ENCODE measurements around the gene KICS2. TPM values are rescaled to one million over a fixed set of nuclear protein-coding genes. Genes with fewer than 3 reads are reported as not detected.
"Not testable (repeated sequence)": the region's sequence is repeated elsewhere in the genome, so short reads cannot be mapped to it uniquely, and the experiment has no call there.

Gene KICS2
- total RNA-seq, 1 experiment from 2014 or later: 9.4 TPM

DNA sequence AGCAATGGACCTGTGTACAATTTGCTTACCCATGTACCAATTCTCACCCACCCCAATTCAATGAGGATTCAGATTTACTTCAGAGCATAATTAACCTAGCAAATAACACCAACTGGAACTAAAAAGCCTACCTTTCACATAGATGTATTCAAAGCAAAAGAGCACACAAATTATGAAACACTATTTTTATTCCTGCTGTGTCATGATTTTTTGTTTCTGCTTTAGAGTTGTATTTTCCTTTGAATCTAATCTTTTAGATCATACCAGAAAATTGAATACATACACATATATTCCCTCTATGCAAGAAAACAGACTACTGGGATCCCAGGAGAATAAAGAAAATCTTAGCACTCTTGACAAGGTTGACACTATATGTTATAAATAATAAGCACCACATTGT lies 5.9 kb downstream of the KICS2 start:
- DNase-seq (ENCODE audit: low read depth): no peak

DNA sequence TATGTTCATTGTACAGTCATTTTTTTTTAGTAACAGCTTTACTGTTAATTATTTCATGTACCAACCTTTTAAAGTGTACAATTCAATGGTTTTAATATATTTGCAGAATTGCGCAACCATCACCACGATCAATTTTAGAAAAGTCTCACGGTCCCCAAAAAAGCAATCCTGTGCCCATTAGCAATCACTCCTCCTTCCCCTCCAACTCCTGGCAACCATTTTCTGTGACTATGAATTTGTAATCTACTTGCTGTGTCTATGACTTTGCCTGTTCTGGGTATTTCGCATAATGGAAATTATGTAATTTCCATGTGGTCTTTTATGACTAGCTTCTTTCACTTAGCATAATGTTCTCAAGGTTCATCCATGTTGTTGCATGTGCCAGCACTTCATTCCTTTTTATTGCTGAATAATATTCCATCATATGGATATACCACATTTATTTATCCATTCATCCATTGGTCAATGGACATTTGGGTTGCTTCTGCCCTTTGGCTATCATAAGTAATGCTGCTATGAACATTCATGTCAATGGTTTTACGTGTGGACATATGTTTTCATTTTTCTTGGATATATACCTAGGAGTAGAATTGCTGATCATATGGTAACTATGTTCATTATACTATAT lies 9.9 kb downstream of the KICS2 start:
- DNase-seq (ENCODE audit: low read depth): no peak

DNA sequence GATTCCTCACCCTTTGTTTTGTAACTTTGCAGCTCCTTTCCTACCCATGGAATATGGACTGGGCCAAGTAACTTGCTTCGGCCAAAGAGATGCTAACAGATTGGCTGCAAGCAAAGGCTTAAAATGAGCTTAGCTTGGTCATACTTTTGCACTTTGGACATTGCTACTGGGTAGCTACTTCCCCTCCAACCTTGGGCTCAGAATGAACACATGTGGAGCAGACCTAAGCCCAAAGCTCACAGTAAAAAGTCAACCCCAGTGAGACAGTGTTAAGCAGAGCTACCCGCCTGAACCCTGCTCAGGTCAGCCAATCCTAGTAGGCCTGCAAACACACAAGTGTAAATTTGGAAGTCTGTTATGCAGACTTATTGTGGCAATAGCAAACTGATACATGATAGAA lies 14.6 kb downstream of the KICS2 start:
- DNase-seq (ENCODE audit: low read depth): no peak

DNA sequence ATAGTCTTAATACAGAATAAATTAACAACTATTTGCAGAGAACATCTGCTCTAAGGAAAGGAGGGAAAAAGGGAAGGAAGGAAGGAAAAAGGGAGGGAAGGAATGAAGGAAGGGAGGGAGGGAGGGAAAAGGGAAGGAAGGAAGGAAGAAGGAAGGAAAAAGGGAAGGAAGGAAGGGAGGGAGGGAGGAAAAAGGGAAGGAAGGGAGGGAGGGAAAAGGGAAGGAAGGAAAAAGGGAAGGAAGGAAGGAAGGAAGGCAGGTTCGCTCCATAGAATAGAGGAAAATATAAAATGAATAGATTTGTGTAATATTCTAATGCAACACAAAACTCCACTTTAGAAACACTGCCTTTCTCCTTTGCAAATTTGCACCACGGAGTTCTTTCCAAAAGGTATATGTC lies 16.6 kb downstream of the KICS2 start:
- no peak for DNase-seq (ENCODE audit: low read depth)

DNA sequence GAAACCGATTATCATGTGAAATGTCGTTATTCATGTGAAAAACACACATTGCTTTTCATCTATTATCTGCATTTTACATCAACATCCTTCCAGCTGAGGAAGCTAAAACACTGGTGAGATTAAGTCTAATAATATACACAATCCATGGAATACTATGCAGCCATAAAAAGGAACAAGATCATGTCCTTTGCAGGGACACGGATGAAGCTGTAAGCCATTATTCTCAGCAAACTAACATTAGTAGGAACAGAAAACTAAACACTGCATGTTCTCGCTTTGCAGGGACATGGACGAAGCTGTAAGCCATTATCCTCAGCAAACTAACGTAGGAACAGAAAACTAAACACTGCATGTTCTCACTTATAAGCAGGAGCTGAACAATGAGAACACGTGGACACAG lies 18.3 kb downstream of the KICS2 start:
- no peak for DNase-seq (ENCODE audit: low read depth)

DNA sequence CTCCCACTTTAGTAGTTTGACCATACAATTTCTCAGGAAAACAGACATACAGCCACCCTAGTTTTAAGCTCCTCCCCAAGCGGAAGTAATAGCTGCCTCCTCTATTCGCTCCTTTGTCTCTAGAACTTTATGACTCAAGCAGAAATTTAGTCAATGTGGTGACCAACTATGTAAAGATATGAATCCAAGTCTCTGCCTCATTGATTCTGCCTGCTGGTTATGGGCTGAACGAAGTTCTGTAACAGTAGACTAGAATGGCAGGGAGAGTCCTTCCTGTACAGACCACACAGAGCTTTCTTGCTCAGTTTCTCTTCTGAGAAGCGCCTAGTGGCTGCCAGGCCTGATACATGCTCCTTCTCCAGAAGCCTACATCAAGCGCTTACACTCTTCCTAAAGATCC lies 19.1 kb downstream of the KICS2 start:
- DNase-seq (ENCODE audit: low read depth): no peak

DNA sequence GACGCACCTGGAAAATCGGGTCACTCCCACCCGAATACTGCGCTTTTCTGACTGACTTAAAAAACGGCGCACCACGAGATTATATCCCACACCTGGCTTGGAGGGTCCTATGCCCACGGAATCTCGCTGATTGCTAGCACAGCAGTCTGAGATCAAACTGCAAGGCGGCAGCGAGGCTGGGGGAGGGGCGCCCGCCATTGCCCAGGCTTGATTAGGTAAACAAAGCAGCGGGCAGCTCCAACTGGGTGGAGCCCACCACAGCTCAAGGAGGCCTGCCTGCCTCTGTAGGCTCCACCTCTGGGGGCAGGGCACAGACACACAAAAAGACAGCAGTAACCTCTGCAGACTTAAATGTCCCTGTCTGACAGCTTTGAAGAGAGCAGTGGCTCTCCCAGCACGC lies 26.3 kb downstream of the KICS2 start:
- DNase-seq (ENCODE audit: low read depth): not testable (repeated sequence)

DNA sequence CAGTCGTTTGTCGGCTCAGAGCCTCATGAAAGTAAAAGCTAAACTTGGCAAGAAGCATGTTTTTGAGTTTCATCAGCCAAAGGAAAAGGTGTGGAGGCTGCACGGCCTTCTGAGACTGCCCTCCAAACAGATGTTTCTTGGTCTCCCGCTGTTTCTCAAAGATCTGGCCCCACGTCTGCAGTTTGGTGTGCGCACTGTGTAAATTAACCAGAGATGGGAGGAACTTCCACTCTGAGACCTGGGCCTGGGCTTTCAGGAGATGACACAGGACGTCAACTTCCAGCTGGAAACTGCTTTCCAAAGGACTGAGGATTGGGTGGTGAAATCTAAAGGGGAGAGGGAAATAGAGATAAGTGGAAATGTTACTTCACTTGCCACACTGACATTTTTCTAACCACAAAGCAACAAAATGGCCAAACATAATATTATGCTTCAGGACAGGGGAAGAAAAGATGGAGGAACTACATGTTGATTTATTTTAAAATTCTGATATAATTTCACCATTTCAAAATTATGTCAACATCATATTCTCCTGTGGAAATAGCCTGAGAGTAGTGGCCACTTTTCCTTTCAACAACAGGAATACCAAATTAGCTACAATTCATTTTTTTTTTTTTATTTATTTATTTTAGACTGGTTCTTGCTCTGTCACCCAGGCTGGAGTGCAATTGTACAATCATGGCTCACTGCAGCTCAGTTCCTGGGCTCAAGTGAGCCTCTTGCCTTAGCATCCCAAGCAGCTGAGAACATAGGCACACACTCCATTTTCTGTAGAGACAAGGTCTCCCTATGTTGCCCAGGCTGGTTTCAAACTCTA lies 27.6 kb downstream of the KICS2 start:
- no peak for DNase-seq (ENCODE audit: low read depth)

DNA sequence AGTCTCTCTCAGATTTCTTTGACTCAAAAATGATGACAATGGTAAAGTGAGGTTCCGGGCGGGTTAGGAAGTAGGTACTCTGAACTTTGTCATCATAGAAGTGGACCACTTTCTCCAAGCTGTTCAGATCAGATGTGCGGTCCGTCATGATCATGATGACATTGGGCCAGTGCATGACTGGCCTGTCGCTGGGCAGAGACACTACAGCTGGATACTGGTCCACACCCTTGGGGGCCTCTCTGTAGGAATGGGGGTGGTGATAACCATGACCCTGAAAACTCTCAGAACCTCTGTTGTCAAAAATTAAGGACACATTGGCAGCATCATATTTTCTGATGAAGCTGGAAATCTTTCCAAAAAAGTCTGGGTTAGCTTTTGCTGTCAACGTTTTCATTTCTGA lies 28.2 kb downstream of the KICS2 start:
- no peak for DNase-seq (ENCODE audit: low read depth)

DNA sequence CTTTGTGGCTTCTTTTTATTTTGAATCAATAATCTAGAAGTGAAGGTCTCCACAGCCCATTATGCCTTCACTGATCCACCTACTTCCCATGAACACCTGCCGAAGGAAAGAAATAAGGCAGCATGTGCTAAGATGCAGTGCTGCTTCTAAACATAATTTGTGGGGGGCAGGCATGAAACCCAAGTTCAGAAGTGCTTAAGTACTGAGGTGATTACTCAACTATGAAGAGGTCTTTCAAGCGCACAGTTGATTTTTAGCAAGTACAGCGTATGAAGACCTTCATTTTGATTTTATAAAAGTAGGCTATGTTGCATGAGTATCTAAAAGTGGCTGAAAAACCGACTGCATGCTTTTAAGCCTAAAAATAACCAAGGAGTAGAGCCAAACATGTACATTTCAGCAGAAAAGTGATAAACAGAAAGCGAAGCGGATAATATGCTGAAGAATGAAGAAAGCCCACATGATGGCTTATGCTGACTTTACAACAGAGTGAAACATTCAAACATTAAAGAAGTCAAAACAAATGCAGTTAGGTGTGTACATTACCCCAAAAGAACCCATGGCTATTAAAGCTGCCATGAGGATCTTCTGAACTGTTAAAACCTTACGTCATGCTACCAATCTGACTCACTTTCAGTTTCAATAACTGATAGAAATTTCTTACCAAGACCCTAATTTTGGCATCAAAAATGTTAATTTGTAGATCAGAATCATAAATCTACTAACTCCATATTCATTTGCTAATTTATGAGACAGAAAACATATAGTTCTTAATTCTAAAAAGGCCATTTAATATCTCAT lies 29.3 kb downstream of the KICS2 start:
- DNase-seq (ENCODE audit: low read depth): no peak

DNA sequence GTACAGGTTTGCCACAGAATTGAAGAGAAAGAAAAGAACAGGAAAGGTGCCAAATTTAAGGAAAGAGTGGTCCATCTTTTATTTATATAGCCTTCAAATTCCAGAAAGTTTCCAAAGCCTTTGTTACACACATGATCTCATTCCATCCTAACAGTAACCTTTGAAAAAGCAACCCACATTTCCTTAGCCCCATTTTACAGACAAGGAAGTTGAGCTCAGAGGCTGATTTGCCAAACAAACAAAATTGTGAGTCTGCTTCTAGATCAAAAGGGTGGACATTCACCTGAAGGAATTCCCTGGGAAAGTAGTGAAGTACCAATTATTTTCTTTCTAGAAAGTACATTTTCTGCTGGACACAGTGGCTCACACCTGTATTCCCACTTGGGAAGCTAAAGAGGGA lies 32.0 kb downstream of the KICS2 start:
- DNase-seq (ENCODE audit: low read depth): no peak

DNA sequence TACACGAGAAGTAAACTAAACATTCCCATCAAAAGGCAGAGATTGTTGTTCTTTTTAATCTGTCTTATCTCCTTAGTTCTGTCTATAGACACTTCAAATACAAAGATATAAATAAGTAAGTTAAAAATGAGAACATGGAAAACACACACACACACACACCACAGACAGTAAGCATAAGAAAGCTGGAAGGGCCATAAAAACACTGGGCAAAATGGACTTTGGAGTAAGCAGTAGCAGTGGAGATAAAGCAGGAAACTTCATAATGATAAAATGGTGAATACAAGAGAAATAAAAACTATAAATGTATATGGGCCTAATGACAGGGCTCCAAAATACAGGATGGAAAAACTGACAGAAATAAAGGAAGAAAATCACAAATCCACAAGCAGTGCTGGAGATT lies 32.6 kb downstream of the KICS2 start:
- DNase-seq (ENCODE audit: low read depth): no peak

DNA sequence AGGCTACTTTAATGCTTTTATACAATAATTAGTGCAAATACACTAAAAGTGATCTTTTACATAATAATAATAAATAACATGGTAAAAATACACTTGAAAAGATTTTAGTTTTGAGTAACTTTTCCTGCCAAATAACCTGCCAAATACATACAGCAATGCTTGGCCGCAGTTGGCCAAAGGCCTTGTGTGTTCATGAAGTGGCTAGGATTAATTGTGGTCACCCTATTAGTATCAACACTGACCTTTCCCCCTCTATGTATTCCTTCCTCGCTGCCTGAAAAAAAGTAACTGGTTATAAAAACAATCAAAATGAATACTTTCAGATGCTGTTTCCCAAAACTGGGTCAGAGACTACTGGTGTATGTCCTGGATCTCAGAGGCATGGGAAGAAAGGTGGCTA lies 34.3 kb downstream of the KICS2 start:
- no peak for DNase-seq (ENCODE audit: low read depth)

DNA sequence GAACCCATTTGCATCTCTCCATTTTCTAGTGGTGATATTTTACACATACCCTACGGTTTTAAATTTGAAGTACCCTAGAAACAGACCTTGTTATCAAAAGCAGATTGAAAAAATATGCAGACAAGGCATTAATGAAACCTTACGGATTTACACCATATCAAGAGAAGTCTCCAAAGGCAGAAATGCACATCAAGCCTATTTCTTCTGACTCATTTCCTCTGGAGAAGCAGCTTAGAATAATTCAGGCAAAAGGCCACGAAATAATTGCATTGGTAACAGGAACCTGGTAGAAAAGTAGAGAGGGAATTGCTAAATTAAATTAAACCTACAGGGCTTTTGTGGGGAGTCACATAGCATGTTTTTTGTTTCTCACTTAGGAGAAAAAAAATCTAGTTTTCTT lies 34.7 kb downstream of the KICS2 start:
- peak; percentile 74 for DNase-seq (ENCODE audit: low read depth)

DNA sequence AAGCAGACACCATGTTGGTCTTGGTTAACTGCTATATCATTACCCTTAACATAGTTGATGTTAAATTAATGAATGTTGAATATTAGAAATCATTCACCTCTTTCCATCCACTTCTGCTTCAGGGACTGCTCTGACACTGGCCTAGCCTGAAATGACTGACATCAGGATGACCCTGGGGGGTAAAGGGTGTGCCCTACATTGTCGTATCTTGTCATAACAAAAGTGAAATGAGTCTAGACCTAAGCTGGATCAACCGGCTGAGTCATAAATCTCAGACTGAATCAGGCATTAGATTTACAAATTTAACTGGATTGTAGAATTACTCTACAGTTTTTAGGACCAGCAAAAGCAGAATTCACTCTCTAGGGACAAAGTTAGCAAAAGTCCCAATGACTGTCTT lies 35.3 kb downstream of the KICS2 start:
- DNase-seq (ENCODE audit: low read depth): peak; percentile 51

DNA sequence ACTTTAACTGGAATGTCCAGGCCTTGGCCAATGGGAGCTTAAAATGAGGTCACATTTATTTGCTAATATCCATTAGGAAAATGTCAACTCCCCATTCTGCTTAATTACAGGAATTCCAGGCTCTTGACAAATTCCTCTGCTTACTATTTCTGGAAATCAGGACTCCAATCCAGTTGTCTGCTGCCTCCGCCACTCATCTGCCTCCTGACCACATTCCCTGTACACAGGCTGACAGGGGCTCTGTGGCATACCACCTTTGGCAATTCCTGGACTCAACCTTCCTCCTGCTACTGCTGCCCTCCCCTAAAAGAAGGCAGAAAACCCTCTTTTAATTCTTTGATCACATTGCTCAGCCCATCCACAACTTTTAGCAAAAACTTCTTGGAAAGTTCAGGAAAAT lies 37.9 kb downstream of the KICS2 start:
- peak; percentile 27 for DNase-seq (ENCODE audit: low read depth)

DNA sequence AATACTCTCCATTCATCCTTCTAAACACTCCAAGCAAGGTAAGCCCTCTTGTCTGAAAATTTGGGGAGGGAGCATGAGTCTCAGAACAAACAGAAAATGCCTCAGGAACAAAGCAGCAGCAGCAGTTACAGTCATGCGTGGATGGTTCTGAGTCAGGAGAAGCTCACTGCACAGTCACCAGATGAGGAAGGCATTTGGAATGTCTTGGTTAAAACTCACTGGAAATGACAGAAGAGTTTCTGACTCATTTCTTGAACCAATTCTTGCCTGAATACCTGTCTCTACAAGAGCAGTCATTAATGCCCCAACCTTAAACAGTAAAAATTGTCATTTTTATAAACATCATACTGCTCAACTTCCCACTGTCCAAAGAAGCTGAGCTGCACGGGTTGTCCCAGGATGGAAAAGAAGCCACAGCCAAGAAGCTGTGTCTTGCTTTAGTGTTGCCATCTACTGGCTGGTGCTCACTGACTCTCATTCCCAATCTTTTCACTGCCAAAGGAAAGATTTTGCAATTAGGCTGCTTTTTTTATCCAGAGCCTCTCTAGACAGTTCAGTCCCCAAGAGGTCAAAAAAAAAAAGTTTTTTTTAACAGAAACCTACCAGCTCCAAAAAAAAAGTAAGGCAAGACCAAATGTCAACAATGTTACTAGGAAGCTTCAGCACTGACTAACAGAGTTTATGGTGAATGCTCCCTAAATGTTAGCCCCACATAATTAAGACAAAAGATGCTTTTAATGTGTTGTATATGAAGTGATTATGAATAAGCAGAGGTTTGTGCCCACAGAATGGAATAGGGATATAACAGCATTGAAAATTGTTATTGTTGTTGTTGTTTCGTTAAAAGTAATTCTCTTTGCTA lies 40.4 kb downstream of the KICS2 start:
- DNase-seq (ENCODE audit: low read depth): peak; percentile 98

DNA sequence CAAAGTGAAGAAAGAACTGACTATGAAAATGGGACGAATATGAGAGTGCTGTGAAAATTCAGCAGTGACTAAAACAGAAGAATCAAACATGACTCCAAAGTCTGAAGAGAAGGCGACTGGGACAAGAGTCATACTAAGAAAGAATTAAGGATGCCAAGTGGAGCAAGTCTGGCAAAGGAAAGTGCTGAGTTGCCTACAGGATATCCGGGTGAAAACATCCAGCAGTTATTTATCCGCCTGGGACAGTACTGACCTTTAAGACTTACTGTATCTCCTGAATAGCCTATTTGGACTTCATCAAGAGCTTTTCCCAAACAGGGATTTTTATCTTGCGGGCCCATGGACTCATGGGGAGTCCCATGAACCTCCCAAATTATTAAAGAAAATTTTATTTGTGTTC lies 41.1 kb downstream of the KICS2 start:
- DNase-seq (ENCODE audit: low read depth): peak; percentile 68

DNA sequence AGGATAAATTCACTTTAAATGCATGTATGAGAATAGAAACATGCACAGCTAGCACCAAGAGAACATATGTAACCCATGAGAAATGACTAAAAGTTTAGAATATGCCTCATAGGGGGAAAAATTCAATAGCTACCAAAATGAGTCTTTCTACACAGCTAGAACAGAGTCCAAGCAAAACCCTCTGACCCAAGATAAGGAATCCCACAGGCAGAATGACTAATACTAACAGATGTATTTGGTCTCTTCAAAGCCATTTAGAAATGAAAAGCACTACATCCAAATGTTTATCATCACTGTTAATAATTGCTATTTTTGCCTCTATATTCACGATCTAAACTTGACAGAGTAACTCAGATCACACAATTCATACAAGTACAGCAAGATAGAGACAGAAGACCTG lies 44.0 kb downstream of the KICS2 start:
- peak; percentile 80 for DNase-seq (ENCODE audit: low read depth)

DNA sequence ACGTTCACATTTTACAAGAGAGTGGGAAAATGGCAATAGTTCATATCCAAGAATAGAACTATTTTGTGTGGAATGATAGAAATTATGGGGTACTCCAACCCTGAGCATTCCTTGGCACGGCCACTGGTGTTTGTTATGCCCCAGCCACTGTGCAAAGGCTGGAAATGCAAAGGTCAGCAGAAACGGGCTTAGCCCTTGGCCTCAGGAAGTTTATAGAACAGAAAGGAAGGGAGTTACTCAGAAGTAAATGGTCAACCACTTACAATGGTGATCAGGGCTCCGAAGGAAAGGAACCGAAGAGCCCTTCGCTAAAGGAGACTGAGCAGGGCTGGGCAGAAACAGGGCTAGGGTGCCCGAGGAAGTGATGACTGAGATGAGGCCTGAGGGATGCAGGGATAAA lies 45.1 kb downstream of the KICS2 start:
- DNase-seq (ENCODE audit: low read depth): no peak

DNA sequence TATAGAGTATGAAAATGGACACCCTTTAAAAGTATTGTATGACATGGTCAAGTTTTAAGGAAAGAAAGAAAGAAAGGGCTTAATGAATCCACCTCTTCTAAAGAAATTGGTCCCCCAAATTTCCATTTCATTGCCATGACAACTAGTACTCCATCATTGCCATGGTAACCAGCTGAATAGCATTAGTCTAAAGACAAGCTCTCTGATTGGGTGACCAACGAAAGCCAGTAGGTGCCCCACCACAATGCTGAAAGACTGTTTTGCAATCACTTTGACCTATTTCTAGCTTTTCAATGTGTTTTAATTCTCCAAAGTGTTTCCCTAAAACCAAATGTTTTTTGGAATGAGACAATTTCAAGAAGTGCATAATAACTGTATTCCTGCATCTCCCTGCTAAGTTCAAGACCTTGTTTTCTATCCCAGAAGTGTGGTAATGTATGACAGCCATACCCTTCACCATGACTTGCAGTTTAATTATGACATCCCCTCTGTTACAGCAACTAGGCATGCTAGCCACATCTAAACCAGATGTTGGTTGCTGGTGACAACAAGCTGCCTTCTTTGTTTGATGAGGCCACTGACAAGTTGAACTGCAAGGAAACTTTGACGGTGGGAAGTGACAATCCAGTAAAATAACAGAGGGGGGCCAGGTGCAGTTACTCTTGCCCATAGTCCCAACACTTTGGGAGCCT lies 46.7 kb downstream of the KICS2 start:
- peak; percentile 33 for DNase-seq (ENCODE audit: low read depth)

Measured in LHCN-M2 (cell line).